Caco-2 (cell line): Measurements from ENCODE around the gene ASMT. TPM values are rescaled to one million over a fixed set of nuclear protein-coding genes. Genes with fewer than 3 reads are reported as not detected.

ENCODE experiments used
- BruUV-seq: library from RNA; stranded (reverse); fragments of 400-500 nt; replicated peaks from 2 replicates; lab custom pipeline; 2021; lab: Mats Ljungman, UMichigan
- CTCF ChIA-PET: fragments of 300-600 bp; sonication (Branson Sonifier 250); formaldehyde crosslinking; loops from one replicate; lab custom pipeline; 2022; ENCODE audit warnings: antibody characterized with exemption; lab: Charles Lee
- POLR2A ChIA-PET: fragments of 300-600 bp; sonication (Branson Sonifier 250); formaldehyde crosslinking; loops from one replicate; lab custom pipeline; 2022; ENCODE audit warnings: antibody characterized with exemption; lab: Charles Lee
- DNase-seq, 2 experiments: peaks; one replicate each; pipeline versions ENCODE4 v3.0.0 to v3.0.0-alpha.2; 2020 to 2022
- H3K27me3 ChIP-seq: replicated peaks from 2 replicates; pipeline ENCODE4 v1.6.0; 2011; ENCODE audit warnings: low read length; ENCODE audit not compliant: control insufficient read depth, insufficient read depth
- H3K36me3 ChIP-seq: 2 replicates; pipeline ENCODE4 v1.5.1; 2011; ENCODE audit warnings: low read length; ENCODE audit not compliant: control insufficient read depth, insufficient read depth
- H3K4me1 ChIP-seq: fragments of 250-450 bp; sonication (Bioruptor Pico); 2 replicates; pipeline ENCODE4 v1.5.1; 2020; ENCODE audit warnings: mild to moderate bottlenecking
- H3K4me3 ChIP-seq: 2 replicates; pipeline ENCODE4 v1.5.1; 2011; ENCODE audit warnings: low read depth, mild to moderate bottlenecking, control low read depth, low read length
- H3K9me3 ChIP-seq: fragments of 250-450 bp; sonication (Bioruptor Pico); 2 replicates; pipeline ENCODE4 v1.5.1; 2020; ENCODE audit warnings: mild to moderate bottlenecking, moderate library complexity
- H3K27ac Mint-ChIP-seq: one replicate; pipeline ENCODE4 v1.8.0; 2022; ENCODE audit warnings: mixed read lengths; ENCODE audit not compliant: unreplicated experiment
- H3K27me3 Mint-ChIP-seq: one replicate; pipeline ENCODE4 v1.8.0; 2022; ENCODE audit warnings: mixed read lengths; ENCODE audit not compliant: insufficient read depth, unreplicated experiment
- H3K36me3 Mint-ChIP-seq: one replicate; pipeline ENCODE4 v1.8.0; 2022; ENCODE audit warnings: mild to moderate bottlenecking, mixed read lengths; ENCODE audit not compliant: insufficient read depth, unreplicated experiment
- H3K4me1 Mint-ChIP-seq: one replicate; pipeline ENCODE4 v1.8.0; 2022; ENCODE audit warnings: low read depth, mixed read lengths; ENCODE audit not compliant: unreplicated experiment
- H3K4me3 Mint-ChIP-seq: one replicate; pipeline ENCODE4 v1.8.0; 2022; ENCODE audit warnings: mild to moderate bottlenecking, moderate library complexity, mixed read lengths; ENCODE audit not compliant: unreplicated experiment
- H3K9me3 Mint-ChIP-seq: one replicate; pipeline ENCODE4 v1.8.0; 2022; ENCODE audit warnings: mixed read lengths; ENCODE audit not compliant: unreplicated experiment
- CTCF ChIP-seq, 2 experiments: fragments of 200-600 bp in 1 of 2; IDR thresholded peaks; 1 replicate in 1 of 2; 2 replicates in 1 of 2; pipeline versions ENCODE4 v1.5.1 to v1.8.0; 2011 to 2022; ENCODE audit warnings: antibody characterized with exemption in 1 of 2, control low read depth in 1 of 2, inconsistent platforms in 1 of 2, low read depth in 1 of 2, low read length in 1 of 2, mild to moderate bottlenecking in 1 of 2, moderate library complexity in 1 of 2; ENCODE audit not compliant: insufficient read depth in 1 of 2, severe bottlenecking in 1 of 2, unreplicated experiment in 1 of 2
- intact Hi-C: fragments of 100-400 bp; cut with micrococcal nuclease; formaldehyde crosslinking; loops from one replicate; pipeline ENCODE4 v1.10.0; 2022; ENCODE audit not compliant: unreplicated experiment
- total RNA-seq: library from RNA; stranded (reverse); gene quantifications from 2 replicates; pipeline ENCODE4 v1.2.3, GENCODE V29; 2022

The ASMT gene
- total RNA-seq, 1 experiment from 2014 or later, result not detected

- no peak overlapping the region for H3K4me3 ChIP-seq
- DNase-seq, result no peak
- no peak overlapping the region for H3K27ac Mint-ChIP-seq
- ChIA-PET CTCF (no interaction called here), POLR2A (no interaction called here)
- intact Hi-C loops, result no loop called here
- H3K4me1 ChIP-seq, result no peaks in the 10 kb centered on the region
- H3K27me3 ChIP-seq, result no peaks in the 10 kb centered on the region
- peaks cover 29% of the 10 kb centered on the region for H3K9me3 Mint-ChIP-seq
- H3K4me3 Mint-ChIP-seq, result no peak overlapping the region
- no peak for TF ChIP-seq CTCF (IDR thresholded peaks at IDR 0.05; ENCODE audit: insufficient read depth in 1 of 2, low read depth in 1 of 2, low read length in 1 of 2, severe bottlenecking in 1 of 2, unreplicated experiment in 1 of 2)
- peaks cover 8% of the 10 kb centered on the region for H3K4me1 Mint-ChIP-seq
- no TSS peak for BruUV-seq
- H3K36me3 Mint-ChIP-seq, result no peaks in the 10 kb centered on the region
- no peaks in the 10 kb centered on the region for H3K27me3 Mint-ChIP-seq
- H3K9me3 ChIP-seq, result no peaks in the 10 kb centered on the region
- no peaks in the 10 kb centered on the region for H3K36me3 ChIP-seq
Observed at GRCh38 chrX:1661922-1662221, 47.0 kb downstream of the ASMT start.

- no peak for TF ChIP-seq CTCF (IDR thresholded peaks at IDR 0.05; ENCODE audit: insufficient read depth in 1 of 2, low read depth in 1 of 2, low read length in 1 of 2, severe bottlenecking in 1 of 2, unreplicated experiment in 1 of 2)
- intact Hi-C loops, result no loop called here
- Mint-ChIP-seq H3K4me1 (no peaks in the 10 kb centered on the region), H3K4me3 (no peak overlapping the region), H3K27ac (no peak overlapping the region), H3K27me3 (peaks cover 4% of the 10 kb centered on the region), H3K36me3 (no peaks in the 10 kb centered on the region), H3K9me3 (peaks cover 23% of the 10 kb centered on the region)
- ChIA-PET CTCF (no interaction called here), POLR2A (no interaction called here)
- H3K9me3 ChIP-seq, result no peaks in the 10 kb centered on the region
- H3K4me3 ChIP-seq, result no peak overlapping the region
- no TSS peak for BruUV-seq
- no peaks in the 10 kb centered on the region for H3K27me3 ChIP-seq
- H3K4me1 ChIP-seq, result no peaks in the 10 kb centered on the region
- no peak for DNase-seq
- H3K36me3 ChIP-seq, result no peaks in the 10 kb centered on the region
Observed at GRCh38 chrX:1667566-1667965, 52.7 kb downstream of the ASMT start.

- DNase-seq, result peak; percentile 43 to 48
- BruUV-seq, result no TSS peak
- Mint-ChIP-seq H3K36me3 (no peaks in the 10 kb centered on the region), H3K4me3 (no peak overlapping the region), H3K27ac (no peak overlapping the region), H3K4me1 (no peaks in the 10 kb centered on the region), H3K9me3 (peaks cover 12% of the 10 kb centered on the region), H3K27me3 (no peaks in the 10 kb centered on the region)
- TF ChIP-seq CTCF (IDR thresholded peaks at IDR 0.05; ENCODE audit: insufficient read depth in 1 of 2, low read depth in 1 of 2, low read length in 1 of 2, severe bottlenecking in 1 of 2, unreplicated experiment in 1 of 2), result peak; percentile 45 to 84
- Histone ChIP-seq H3K9me3 (no peaks in the 10 kb centered on the region), H3K4me1 (no peaks in the 10 kb centered on the region), H3K36me3 (no peaks in the 10 kb centered on the region), H3K27me3 (no peaks in the 10 kb centered on the region), H3K4me3 (no peak overlapping the region)
- ChIA-PET POLR2A (no interaction called here), CTCF (no interaction called here)
- intact Hi-C loops, result no loop called here
Observed at GRCh38 chrX:1673337-1673736, 58.5 kb downstream of the ASMT start.
